ENCODE measurements around the gene TLCD3B. TPM values are rescaled to one million over a fixed set of nuclear protein-coding genes. Genes with fewer than 3 reads are reported as not detected.

TLCD3B gene
- total and polyA plus RNA-seq, 9 of the 15 experiments (the other 6 are each of a cell fraction or from before 2014, with no cell fraction given): 0.10 to 0.52 (median 0.23) TPM; not detected in 4

DNA sequence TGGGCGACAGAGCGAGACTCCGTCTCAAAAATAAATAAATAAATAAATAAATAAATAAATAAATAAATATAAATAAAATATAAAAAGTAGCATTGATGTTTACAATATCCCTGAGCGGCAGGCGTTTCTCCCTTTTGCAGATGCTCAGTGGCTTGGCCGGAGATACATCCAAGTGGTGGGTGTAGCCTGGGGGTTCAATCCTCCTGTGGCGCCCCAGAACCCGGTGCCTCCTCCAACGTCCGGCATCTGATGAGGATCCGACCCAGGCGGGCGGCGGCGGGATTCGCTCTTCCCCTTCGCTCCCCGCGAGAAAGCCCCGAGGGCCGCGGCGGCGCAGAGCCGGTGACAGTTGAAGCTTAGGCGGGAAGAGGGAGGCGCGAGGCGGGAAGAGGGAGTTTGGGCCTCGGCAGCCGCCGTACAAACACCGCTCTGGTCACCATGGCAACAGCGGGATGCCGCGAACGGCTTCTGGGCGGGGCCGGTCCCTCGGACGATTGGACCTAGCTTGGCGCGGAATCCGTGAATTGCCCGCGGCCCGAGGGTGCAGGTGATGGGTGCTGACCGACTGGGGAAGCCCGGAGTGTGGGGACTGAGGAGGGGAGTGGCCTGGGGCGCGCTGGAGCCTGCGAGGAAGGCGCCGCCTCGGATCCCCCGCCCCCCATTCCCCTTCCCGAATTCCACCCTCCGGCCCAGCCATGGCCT is 21.8 kb upstream of the TLCD3B start:
- FAIRE-seq (peak; percentile 90), ATAC-seq (peak; percentile 84), DNase-seq (ENCODE audit: extremely low read depth in 1 of 4, low spot score in 3 of 4) (peak; percentile 95 to 97 (median 96))
- H3K9ac ChIP-seq (ENCODE audit: insufficient read depth in 1 of 2, low read depth in 2 of 2, low read length in 2 of 2): peak overlapping the region; percentile 60 to 87
- H3K27me3 ChIP-seq (ENCODE audit: control insufficient read depth in 2 of 2, insufficient read depth in 2 of 2, low read length in 2 of 2): no peaks in the 10 kb centered on the region
- no TSS peak for BruUV-seq (replicated peaks)
- H3K36me3 ChIP-seq (ENCODE audit: control insufficient read depth, insufficient read depth, low read length): 0 out of 3 replicates have a peak, but pooled peaks cover 5% of the 10 kb centered on the region
- POLR2A ChIA-PET: interaction anchor here (0.6 to 1.5 kb wide), 10 partner anchors 12 to 255 kb away, joined by 3 to 13 read pairs (median 3); partner anchors contain the start of genes ALDOA, CORO1A and PPP4C
- intact Hi-C loops (cut with micrococcal nuclease): no loop called here
- peaks cover 4% of the 10 kb centered on the region; the same call in 1 of the 2 replicates for H4K20me1 ChIP-seq (replicated peaks; ENCODE audit: control insufficient read depth, insufficient read depth, low read length)
- CTCF ChIA-PET (ENCODE audit: low intra/inter-chr PET ratio): no interaction called here
- H3K4me2 ChIP-seq (ENCODE audit: insufficient read depth, low read length): peak overlapping the region; percentile 83
- peak overlapping the region; percentile 56 for H3K4me3 ChIP-seq
- no peaks in the 10 kb centered on the region for H3K9me1 ChIP-seq (ENCODE audit: control insufficient read depth, insufficient read depth, low read length)
- H3K9me3 ChIP-seq (replicated peaks; ENCODE audit: control insufficient read depth, insufficient read depth, low read depth, low read length): no peaks in the 10 kb centered on the region
- in situ Hi-C loops (cut with MboI): no loop called here
- H3K79me2 ChIP-seq (ENCODE audit: control insufficient read depth, insufficient read depth, low read length): peaks cover 14% of the 10 kb centered on the region; the same call in 2 of the 3 replicates
- peak overlapping the region; percentile 95 for H2AFZ ChIP-seq (ENCODE audit: low read depth, low read length)
- peaks cover 19 to 32% of the 10 kb centered on the region in 2 experiments for H3K4me1 ChIP-seq (replicated peaks in 1 of 2; ENCODE audit: control insufficient read depth in 2 of 2, insufficient read depth in 2 of 2, low read length in 2 of 2)
- peak overlapping the region; percentile 87 for H3K27ac ChIP-seq (ENCODE audit: extremely low read depth, low read depth, low read length)
- WGBS (ENCODE audit: insufficient coverage, low coverage, missing lambda C conversion rate): 6% methylated on average over 36 of the region's 58 CpGs
- no peak for TF ChIP-seq U2AF2 (optimal IDR thresholded peaks at IDR 0.05; ENCODE audit: low read depth, low read length)
- TF ChIP-seq POLR2G (IDR thresholded peaks at IDR 0.05; ENCODE audit: low read depth, low read length): peak; percentile 87
- TF ChIP-seq ZNF24 (IDR thresholded peaks at IDR 0.05): peak; percentile 46; the same call in 1 of the 2 replicates
- peak in 1 of 2 experiments; percentile 21; a peak in 1 of 4 replicates for TF ChIP-seq KDM1A (IDR thresholded peaks at IDR 0.05)
- TF ChIP-seq STAG1 (CRISPR knock-in tag; IDR thresholded peaks at IDR 0.05; ENCODE audit: borderline replicate concordance): no peak
- TF ChIP-seq SMC3 (conservative IDR thresholded peaks at IDR 0.05; ENCODE audit: insufficient read depth, low read depth, low read length): 0 out of 2 replicates have a peak, but pooled peaks have one; percentile 23
- TF ChIP-seq CCNT2 (IDR thresholded peaks at IDR 0.05; ENCODE audit: borderline replicate concordance, extremely low read depth, insufficient read length, low read depth, low read length): peak; percentile 80
- TF ChIP-seq OTX1 (CRISPR knock-in tag; IDR thresholded peaks at IDR 0.05): no peak
- TF ChIP-seq, protein P1, sequence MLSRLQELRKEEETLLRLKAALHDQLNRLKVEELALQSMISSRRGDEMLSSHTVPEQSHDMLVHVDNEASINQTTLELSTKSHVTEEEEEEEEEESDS (CRISPR knock-in tag; IDR thresholded peaks at IDR 0.05): no peak
- no peak; the same call in 1 of the 2 replicates for TF ChIP-seq POLR2AphosphoS5 (IDR thresholded peaks at IDR 0.05; ENCODE audit: control insufficient read depth, insufficient read depth, low read depth, low read length)
- TF ChIP-seq ZNF41 (CRISPR knock-in tag; conservative IDR thresholded peaks at IDR 0.05): no peak
- TF ChIP-seq, protein P2, sequence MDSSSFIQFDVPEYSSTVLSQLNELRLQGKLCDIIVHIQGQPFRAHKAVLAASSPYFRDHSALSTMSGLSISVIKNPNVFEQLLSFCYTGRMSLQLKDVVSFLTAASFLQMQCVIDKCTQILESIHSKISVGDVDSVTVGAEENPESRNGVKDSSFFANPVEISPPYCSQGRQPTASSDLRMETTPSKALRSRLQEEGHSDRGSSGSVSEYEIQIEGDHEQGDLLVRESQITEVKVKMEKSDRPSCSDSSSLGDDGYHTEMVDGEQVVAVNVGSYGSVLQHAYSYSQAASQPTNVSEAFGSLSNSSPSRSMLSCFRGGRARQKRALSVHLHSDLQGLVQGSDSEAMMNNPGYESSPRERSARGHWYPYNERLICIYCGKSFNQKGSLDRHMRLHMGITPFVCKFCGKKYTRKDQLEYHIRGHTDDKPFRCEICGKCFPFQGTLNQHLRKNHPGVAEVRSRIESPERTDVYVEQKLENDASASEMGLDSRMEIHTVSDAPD (CRISPR knock-in tag; IDR thresholded peaks at IDR 0.05): no peak
- no peak for TF ChIP-seq ADNP (tag; IDR thresholded peaks at IDR 0.05)
- TF ChIP-seq BHLHE40 (IDR thresholded peaks at IDR 0.05; ENCODE audit: low read length): peak; percentile 24; the same call in 1 of the 2 replicates
- no peak for TF ChIP-seq ZSCAN29 (IDR thresholded peaks at IDR 0.05)
- TF ChIP-seq TGIF2 (CRISPR knock-in tag; IDR thresholded peaks at IDR 0.05): no peak
- TF ChIP-seq, protein P3, sequence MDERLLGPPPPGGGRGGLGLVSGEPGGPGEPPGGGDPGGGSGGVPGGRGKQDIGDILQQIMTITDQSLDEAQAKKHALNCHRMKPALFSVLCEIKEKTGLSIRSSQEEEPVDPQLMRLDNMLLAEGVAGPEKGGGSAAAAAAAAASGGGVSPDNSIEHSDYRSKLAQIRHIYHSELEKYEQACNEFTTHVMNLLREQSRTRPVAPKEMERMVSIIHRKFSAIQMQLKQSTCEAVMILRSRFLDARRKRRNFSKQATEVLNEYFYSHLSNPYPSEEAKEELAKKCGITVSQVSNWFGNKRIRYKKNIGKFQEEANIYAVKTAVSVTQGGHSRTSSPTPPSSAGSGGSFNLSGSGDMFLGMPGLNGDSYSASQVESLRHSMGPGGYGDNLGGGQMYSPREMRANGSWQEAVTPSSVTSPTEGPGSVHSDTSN (CRISPR knock-in tag; IDR thresholded peaks at IDR 0.05; ENCODE audit: low read depth): no peak
- TF ChIP-seq, protein P3 (tag; conservative IDR thresholded peaks at IDR 0.05; ENCODE audit: low read depth): no peak
- TF ChIP-seq CSDE1 (IDR thresholded peaks at IDR 0.05): peak in 1 of 2 experiments; percentile 98; a peak in 2 of 4 replicates

Data from K562 (cell line).